ENCODE data around the gene PGBD2.
"Not testable (repeated sequence)": the region's sequence is repeated elsewhere in the genome, so short reads cannot be mapped to it uniquely, and the experiment has no call there.

The PGBD2 gene

DNA sequence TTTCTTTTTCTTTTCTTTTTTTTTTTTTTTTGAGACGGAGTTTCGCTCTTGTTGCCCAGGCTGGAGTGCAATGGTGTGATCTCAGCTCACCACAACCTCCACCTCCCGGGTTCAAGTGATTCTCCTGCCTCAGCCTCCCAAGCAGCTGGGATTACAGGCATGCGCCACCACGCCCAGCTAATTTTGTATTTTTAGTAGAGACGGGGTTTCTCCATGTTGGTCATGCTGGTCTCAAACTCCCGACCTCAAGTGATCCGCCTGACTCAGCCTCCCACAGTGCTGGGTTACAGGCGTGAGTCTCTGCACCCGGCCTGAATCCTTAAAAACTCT lies 16.2 kb upstream of the PGBD2 start:
- DNase-seq = not testable (repeated sequence)

DNA sequence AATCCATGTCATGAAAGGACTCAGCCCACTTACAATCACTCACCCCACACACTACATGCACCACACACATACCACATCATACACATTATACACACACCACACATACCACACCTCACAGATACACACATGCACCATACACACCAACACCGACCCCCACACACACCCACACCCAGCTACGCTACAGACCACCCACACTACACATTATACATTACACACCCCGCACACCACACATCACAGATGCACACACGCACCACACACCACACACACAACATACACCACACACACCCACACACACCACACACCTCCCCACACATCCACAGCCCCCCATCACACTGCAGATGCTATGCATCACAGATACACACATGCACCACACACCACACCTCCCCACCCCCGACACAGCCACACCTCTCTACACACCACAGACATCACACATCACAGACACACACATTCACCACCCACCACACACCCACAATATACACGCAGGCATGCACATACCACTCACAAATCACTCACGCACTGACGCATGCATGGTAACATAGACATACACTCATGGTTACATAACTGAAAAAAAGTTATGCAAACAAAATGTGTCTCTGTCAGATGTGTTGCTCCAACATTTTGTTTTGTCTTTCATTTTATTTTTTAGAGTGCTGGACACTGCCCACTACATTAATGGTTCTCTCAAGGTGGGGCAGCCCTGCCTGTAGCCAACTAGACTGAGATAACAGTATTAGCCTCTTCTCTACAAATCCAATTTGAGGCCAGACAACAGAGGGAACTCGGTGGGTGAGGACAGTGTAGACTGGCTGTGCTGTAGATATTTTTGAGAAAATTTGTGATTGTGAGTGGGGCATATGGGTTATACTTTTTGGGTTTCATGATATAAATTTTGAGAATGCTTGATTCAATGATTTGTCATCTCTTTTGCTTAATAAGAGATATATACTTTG lies 15.2 kb upstream of the PGBD2 start:
- DNase-seq = no peak

DNA sequence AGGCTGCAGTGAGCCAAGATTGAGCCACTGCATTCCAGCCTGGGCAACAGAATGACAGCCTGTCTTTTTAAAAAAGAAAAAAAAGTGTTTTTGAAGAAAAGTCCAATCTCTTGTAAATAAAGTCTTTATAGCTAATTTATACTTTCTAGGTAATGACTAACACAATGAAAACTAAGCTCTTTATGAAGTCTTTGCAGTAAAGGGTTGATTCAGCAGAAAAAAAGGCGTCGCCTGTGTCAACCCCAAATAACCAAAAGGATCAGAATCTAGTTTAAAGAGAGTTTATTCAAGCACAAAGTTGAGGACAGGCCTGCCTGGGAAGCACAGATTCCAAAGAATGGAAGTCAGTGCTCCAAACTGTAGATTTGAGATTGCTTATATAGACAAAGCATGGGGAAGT lies 14.3 kb upstream of the PGBD2 start:
- DNase-seq = no peak

DNA sequence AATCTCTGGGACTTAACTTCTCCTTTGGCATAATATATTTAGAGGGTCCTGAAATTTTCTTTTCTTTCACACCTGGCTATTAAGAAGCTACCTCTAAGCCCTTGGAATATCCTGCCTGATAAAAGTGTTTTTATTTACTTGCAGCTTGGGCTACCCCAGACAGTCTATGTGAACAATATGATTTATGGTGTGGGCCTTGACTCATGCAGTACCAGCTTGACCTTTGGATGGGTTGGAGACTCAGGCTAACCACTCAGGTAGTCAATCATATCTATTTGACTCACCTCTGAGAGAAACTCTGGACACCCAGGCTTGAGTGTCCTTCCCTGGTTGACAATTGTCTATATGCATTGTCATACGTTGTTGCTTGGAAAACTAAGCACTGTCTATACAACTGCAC lies 13.4 kb upstream of the PGBD2 start:
- DNase-seq = no peak

DNA sequence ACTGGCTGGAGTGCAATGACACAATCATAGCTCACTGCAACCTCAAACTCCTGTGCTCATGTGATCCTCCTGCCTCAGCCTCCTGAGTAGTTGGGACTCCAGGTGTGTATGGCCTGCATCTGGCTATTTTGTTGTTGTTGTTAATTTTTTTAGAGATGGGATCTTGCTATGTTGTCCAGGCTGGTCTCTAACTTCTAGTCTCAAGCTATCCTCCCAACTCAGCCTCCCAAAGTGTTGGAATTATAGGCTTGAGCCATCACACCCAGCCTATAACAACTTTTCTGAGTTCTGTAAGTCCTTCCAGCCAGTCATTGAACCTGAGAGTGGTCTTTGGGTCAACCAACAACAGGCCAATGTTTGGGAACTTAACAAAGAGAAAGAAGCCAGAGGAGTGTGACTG lies 11.2 kb upstream of the PGBD2 start:
- no peak for DNase-seq

DNA sequence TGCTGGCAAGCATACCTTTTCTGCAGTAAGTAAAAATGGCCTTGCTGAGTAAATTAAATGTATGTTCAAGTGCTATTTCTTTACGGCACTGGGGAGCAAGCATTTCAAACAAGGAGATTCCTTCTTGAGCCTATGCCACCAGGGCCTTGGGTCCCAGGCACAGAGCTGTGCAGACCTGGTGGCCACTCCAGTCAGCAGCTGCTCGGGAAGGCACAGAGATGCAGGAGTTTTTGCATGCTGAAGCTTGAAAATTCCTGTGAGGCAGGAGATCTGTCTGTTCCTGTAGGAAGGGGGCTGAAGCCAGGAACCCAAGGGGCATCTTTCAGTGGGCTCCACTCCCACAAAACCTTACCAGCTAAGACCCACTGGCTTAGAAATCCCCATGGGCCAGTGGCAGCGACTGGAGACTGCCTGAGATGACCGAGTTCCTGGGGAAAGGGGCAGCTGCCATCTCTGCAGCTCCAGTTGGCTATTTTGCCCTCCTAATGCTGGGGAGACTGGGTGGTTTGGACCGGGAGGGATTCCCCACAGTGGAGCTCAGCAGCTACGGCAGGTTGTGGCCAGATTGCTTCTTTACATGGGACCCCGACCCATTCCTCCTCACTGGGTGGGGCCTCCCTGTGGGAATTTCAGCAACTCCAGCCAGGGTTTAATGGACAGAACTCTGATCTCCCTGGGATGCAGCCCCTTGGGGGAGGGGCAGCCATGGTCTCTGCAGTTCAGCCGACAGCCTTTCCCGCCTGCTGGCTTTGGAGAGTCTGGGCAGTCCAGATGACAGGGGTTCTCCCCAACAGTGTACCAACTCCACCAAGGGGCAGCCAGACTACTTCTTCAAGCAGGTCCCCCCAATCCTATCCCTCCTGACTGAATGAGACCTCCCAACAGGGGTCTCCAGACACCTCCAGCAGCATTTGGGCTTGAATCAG lies 8.4 kb upstream of the PGBD2 start:
- no peak for DNase-seq

DNA sequence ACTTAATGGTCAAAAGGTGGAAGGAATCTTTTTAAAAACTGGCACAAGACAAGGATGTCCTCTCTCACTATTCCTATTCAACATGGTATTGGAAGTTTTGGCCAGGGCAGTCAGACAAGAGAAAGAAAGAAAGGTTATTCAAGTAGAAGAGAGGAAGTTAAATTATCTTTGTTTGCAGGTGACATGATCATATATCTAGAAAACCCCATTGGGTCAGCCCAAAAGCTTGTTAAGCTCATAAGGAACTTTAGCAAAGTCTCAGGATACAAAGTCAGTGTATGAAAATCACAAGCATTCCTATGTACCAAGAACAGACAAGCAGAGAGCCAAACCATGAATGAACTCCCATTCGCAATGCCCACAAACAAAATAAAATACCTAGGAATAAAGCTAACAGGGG lies 5.4 kb upstream of the PGBD2 start:
- no peak for DNase-seq

DNA sequence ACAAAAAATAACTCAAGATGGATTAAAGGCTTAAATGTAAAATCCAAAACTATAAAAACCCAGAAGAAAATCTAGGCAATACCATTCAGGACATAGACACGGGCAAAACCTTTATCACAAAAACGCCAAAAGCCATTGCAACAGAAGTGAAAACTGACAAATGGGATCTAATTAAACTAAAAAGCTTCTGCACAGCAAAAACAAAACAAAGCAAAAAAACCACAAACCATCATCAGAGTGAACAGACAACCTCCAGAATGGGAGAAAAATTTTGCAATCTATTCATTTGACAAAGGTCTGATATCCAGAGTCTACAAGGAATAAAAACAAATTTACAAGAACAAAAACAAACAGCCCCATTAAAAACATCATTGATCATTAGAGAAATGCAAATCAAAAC lies 4.5 kb upstream of the PGBD2 start:
- DNase-seq = no peak

DNA sequence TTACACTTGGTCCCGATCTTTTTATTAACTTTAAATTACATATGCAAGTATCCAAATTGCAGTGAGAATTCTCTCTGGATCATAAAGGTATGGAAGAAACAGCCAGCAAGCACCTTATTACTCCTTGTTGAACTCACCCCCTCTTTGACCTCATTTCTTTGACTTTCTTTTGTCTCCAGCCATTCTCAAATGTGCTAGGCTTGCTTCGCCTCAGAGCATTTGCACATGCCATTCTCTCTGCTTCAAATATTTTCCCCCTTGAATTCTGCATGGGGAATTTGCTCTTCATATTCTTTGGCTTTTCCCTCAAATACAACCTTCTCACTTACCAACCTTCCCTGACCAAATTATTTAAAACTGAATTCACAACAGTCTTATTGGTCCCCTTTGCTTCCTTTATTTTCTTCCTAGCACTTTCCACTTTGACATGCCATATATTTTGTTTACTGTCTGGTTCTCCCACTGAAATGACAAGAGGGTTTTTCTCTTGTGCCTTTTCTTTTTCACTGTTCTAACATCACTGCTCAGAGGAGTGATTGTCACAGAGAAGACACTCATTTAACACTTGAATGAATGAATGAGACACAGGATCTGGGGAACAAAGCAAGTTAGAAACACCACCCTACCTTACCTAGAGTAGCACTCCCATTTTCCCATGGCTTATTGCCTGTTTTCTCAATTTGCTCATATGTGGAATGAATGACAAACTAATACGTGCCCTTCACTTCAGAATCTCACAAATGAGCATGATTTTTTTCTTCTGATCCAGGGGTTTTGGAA lies 1.4 kb upstream of the PGBD2 start:
- DNase-seq = no peak

DNA sequence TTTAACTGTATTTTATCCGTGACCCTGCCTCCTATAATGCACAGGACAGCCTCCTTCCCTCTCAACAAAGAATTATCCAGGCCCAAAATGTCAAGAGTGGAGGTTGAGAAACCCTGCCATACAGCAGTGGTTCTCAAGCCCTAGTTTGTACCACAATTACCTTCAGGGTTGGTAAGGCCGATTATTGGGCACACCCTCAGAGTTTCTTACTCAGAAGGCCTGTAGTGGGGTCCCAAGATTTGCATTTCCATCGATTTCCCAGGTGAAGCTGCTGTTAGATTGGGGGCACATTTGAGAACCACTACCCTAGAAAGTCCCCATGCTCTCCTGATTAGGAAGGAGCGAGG lies 400 bp upstream of the PGBD2 start:
- DNase-seq = no peak

DNA sequence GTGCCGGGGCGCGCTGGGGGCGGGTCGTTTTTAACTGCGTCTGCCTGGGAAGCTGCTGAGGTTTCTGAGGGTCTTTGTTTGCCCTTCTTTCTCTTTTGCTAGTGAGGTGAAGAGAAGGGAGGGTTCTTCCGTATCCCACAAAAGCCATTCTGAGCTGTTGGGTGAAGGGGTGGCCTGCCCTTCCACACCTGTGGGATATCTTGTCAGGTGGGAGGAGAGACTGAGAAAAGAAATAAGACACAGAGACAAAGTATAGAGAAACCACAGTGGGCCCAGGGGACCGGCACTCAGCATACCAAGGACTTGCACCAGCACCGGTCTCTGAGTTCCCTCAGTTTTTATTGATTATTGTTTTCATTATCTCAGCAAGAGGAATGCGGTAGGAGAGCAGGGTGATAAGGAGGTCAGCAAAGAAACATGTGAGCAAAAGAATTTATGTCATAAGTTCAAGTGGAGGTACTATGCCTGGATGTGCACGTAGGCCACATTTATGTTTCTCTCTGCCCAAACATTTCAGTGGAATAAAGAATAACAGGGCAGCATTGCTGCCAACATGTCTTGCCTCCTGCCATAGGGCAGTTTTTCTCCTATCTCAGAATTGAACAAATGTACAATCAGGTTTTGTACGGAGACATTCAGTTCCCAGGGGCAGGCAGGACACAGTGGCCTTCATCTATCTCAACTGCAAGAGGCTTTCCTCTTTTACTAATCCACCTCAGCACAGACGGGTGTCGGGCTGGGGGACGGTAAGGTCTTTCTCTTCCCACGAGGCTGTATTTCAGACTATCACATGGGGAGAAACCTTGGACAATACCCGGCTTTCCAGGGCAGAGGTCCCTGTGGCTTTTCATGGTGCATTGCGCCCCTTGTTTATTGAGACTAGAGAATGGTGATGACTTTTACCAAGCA lies 972 bp downstream of the PGBD2 start:
- no peak for DNase-seq

DNA sequence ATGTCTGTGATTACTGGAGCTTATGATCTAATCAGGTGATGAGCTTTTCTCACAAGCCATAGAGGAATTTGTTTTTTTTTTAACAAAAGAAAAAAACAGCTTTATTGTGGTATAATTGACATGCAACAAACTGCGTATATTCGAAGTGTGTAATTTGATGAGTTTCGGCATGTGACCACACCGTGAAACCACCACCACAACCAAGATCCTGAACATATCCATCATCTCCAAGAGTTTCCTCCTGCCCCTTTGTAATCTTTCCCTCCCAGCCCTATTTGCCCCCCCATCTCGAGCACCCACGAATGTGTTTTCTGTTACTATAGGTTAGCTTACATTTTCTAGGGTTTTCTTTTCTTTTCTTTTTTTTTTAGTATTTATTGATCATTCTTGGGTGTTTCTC lies 4.7 kb downstream of the PGBD2 start:
- no peak for DNase-seq

DNA sequence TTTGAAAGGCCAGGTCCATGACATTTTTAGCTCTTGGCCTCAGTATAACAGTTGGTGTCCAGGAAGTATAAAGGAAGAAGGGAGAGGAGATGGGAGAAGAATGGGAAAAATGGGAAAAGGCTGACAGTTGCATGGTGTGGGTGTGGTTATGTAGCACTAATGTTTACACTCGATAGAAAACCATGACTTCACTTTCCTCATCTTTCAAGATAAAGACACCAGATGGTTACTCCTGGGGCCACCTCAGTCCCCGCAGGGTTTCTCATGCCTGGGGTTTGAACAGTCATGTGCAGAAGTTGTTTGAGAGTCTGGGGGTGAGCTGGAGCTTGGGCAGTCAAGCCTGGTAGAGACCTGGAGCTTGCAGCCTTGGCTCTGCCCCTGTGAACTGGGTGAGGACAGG lies 7.9 kb downstream of the PGBD2 start:
- DNase-seq = no peak

DNA sequence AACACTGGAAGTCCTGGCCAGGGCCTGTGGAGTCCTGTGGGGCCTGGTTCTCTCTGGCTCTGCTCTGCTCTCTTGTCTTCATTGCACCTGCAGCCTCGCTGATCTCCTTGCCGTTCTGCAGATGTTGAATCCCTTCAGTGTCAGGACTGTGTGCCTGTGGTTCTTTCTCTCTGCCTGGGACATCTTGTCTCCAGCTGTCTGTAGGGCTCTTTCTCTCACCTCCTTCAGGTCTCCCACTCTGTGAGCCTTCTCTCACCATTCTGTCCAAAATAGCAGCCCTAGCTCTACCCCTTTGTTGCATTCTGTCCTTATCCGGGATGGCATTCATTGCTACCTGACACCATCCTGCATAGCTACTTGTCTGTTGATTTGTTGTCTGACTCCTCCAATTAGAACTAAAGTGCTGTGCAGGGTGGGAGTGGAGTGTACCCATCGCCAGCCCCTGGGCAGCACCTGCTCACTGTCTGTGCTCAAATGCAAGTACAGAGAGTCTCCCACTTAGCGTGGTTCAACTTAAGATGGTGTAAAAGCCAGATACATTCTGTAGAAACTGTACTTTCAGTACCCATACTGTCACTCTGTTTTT lies 8.9 kb downstream of the PGBD2 start:
- DNase-seq = no peak

DNA sequence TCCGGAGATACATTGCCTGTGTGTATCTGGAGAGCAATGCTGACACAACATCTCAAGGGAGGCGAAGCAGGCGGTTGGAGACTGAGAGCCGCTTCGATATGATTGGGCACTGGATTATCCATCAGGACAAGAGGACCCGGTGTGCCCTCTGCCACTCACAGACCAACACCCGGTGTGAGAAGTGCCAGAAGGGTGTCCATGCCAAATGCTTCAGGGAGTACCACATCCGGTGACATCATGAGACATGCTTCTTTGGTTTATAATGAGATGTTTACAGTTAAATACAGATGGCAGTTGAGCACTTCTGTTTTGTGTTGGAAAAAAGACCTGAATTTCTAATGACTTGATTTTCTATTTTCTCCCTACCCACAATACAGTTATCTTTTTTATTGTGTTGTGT lies 12.1 kb downstream of the PGBD2 start:
- DNase-seq = peak in 1 of 2 experiments; percentile 44

DNA sequence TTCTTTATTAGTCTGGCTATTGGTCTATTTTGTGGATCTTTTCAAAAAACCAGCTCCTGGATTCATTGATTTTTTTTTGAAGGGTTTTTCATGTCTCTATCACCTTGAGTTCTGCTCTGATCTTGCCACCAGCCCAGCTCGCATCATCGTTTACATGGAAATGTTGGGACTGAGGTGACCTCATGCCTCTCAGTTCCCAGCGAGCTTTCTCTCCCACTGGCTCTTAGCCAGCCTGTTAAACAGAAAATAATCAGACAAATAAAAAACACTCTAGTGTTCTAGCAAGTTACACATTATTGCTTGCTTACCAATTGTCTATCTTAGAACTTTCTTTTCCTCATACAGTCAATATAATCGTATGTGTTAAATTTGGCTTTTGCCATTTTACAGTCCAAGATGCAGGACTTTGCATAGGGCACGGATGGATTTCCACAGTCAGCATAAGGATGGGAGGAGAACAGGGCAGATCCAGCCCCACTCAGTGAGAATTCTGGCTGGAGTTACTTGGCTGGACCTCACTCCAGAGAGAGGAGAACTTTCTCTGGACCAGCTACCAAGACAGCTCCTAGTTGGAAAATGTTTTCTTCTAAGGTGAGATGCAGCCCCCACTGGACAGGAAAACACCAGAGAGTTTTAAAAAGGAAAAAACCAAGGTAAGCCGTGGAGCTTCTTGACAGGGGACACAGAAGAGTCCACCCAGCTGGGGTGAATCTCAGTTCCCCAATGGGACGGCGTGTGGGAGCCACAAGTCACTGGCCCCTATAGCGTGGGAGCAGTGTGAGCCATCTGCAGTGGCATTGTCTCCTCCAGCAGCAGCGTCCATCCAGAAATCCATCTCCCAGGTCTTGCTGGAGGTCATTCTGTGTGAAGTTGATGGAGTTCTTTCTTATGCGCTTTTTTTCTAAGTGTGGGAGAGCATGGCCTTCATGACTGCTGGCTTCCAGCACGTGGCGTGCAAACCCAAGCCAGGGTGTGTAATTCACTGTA lies 17.6 kb downstream of the PGBD2 start:
- no peak for DNase-seq

DNA sequence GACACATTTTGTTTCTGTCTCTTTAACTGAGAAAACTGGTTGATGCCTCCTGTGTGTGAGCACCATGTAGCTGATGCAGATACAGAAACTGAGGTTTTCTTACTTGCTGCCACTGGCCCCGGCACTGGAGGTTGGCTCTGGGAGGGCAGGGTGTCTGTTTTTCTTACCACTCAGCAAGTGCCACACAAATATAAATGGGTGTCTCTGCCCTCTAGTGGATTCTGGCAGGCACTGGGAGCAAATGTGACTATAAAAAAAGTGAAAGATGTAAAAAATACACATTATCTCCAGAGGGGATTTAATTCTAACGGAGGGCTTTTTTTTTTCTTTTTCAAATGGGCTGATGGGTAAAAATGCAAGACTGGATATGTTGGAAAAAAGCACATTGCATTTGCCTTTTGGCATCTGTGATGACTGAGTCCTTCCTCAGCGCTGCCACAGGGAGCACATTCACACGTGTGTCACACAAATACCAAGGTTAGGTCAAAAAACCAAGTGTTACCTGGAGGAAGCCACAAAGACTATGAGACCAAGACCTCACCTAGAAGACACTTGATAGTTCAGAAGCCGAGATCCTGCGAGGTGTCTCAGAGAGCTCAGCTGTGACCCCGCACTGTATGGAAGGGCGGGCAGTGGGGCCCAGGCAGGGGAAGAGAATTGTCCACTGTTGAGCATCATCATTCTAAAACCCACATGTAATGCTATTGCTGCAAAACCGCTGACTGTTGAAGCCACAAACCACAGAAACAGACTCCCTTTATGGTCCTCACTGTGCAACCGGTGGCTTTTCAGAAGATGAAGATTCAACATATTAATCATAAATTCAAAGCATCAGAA lies 18.9 kb downstream of the PGBD2 start:
- peak in 1 of 2 experiments; percentile 60 for DNase-seq

DNA sequence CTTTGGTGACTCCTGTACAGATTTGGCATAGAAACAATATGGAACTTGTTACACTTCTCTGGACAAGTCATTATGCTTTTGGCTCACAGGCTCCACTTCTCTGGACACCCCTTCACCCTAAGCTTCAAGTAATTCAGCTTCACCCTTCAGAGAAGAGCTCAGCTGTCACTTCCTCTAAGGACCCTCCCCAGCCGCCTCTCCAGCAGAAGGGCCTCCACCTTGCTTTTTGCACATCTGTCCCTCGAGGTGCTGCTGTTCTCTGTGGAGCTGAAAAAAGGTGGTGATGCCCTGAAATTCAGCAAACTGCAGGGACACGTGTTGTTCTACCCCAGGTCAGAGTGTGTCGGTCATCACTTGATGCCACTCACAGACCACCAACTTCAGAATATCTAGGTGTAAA lies 19.8 kb downstream of the PGBD2 start:
- DNase-seq = not testable (repeated sequence)

DNA sequence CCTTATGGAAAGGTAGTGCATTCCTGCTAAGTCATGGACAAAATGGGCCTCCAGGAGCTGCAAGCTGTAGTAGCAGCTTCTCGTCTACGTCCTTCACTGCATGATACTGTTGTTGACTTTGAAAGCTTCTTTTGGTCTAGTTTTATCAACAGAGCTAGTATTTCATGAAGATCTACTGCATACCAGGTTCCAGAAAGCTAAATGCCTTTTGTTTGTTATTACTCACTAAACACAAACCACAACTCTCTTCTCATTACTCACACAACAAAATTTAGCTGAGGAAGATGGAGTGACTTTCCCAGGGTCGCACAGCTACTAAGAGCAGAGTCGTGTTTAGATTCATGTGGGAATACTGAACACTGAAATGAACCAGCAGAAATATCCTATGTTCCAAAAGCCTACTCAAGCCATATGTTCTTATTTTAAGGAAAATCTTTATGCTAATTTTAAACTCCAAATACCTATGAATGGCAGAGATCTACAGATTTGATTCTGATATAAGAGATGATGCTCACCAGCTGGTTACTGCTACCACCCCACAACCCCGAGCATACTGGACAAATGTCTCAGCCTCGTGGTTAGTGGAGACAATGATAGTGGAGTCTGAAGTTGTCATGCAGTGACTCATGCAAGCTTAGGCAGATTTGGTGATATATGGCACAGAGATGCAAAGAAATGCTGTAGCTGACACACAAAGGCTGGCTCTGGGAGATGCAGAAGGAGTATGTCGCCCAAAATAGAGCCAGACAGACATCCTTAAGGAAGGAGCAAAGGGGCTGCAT lies 20.6 kb downstream of the PGBD2 start:
- no peak for DNase-seq
